GM19328 (cell line): Measurements from ENCODE around the gene ARID4B.
"Not testable (repeated sequence)": the region's sequence is repeated elsewhere in the genome, so short reads cannot be mapped to it uniquely, and the experiment has no call there.

Source experiments
- ATAC-seq: cut with Tn5 transposase; IDR thresholded peaks from one replicate; pipeline ENCODE4 v1.9.1; 2021; ENCODE audit warnings: mild to moderate bottlenecking, moderate library complexity; ENCODE audit not compliant: unreplicated experiment

ARID4B gene

GRCh38 chr1:235327559-235328270 lies at the start of gene ARID4B:
Gene ARID4B, minus strand, starts transcription at chr1:235328179. Its CDS starts 1,260 bp downstream, at chr1:235326919.
- peak; percentile 0 for ATAC-seq

GRCh38 chr1:235375919-235376605 lies 48.1 kb upstream of the ARID4B start:
- ATAC-seq, result no peak

GRCh38 chr1:235369802-235370201 lies 41.8 kb upstream of the ARID4B start:
- no peak for ATAC-seq

GRCh38 chr1:235368428-235368827 lies 40.4 kb upstream of the ARID4B start:
- no peak for ATAC-seq

GRCh38 chr1:235367000-235367908 lies 39.3 kb upstream of the ARID4B start, which contains the start of gene TBCE:
Gene TBCE, plus strand, starts transcription at chr1:235367427. Its CDS starts 12,623 bp downstream, at chr1:235380050.
- peak; percentile 100 for ATAC-seq

GRCh38 chr1:235366286-235366685 lies 38.3 kb upstream of the ARID4B start:
- ATAC-seq, result no peak

- not testable (repeated sequence) for ATAC-seq
Observed at GRCh38 chr1:235364189-235364588, 36.2 kb upstream of the ARID4B start.

GRCh38 chr1:235358899-235359298 lies 30.9 kb upstream of the ARID4B start:
- no peak for ATAC-seq

GRCh38 chr1:235357485-235358373 lies 29.8 kb upstream of the ARID4B start:
- no peak for ATAC-seq

- ATAC-seq, result no peak
Observed at GRCh38 chr1:235351898-235352297, 23.9 kb upstream of the ARID4B start.

GRCh38 chr1:235351441-235351840 lies 23.5 kb upstream of the ARID4B start:
- ATAC-seq, result no peak

- no peak for ATAC-seq
Observed at GRCh38 chr1:235343726-235344125, 15.7 kb upstream of the ARID4B start.

- ATAC-seq, result no peak
Observed at GRCh38 chr1:235342471-235342870, 14.5 kb upstream of the ARID4B start.

GRCh38 chr1:235342039-235342438 lies 14.1 kb upstream of the ARID4B start:
- no peak for ATAC-seq

GRCh38 chr1:235341334-235341733 lies 13.4 kb upstream of the ARID4B start:
- no peak for ATAC-seq

GRCh38 chr1:235339746-235340145 lies 11.8 kb upstream of the ARID4B start:
- no peak for ATAC-seq

GRCh38 chr1:235336903-235337302 lies 8.9 kb upstream of the ARID4B start:
- no peak for ATAC-seq

- ATAC-seq, result no peak
Observed at GRCh38 chr1:235331401-235331800, 3.4 kb upstream of the ARID4B start.

- ATAC-seq, result no peak
Observed at GRCh38 chr1:235330918-235331285, 2.9 kb upstream of the ARID4B start.

GRCh38 chr1:235329139-235329902 lies 1.3 kb upstream of the ARID4B start:
- ATAC-seq, result no peak
